HG02943 (cell line): ENCODE measurements around the gene GNG7.
"Not testable (repeated sequence)": the region's sequence is repeated elsewhere in the genome, so short reads cannot be mapped to it uniquely, and the experiment has no call there.

Experiments used
- ATAC-seq: cut with Tn5 transposase; IDR thresholded peaks from one replicate; pipeline ENCODE4 v1.9.1; 2021; ENCODE audit warnings: mild to moderate bottlenecking, low read depth, moderate library complexity; ENCODE audit not compliant: unreplicated experiment

GNG7 gene

GRCh38 chr19:2679439-2679838 is 23.1 kb downstream of the GNG7 start:
- no peak for ATAC-seq

- not testable (repeated sequence) for ATAC-seq
These were observed 23.5 kb downstream of the GNG7 start for GRCh38 chr19:2678948-2679347.

- no peak for ATAC-seq
These were observed 24.3 kb downstream of the GNG7 start for GRCh38 chr19:2678044-2678671.

- no peak for ATAC-seq
These were observed 25.7 kb downstream of the GNG7 start for GRCh38 chr19:2676823-2677222.

GRCh38 chr19:2675892-2676291 is 26.6 kb downstream of the GNG7 start:
- no peak for ATAC-seq

- no peak for ATAC-seq
These were observed 32.3 kb downstream of the GNG7 start for GRCh38 chr19:2670217-2670616.

- no peak for ATAC-seq
These were observed 34.2 kb downstream of the GNG7 start for GRCh38 chr19:2668175-2668763.

GRCh38 chr19:2667349-2667748 is 35.1 kb downstream of the GNG7 start:
- not testable (repeated sequence) for ATAC-seq

GRCh38 chr19:2666344-2666994 is 36.0 kb downstream of the GNG7 start:
- ATAC-seq = no peak

GRCh38 chr19:2665103-2665502 is 37.4 kb downstream of the GNG7 start:
- no peak for ATAC-seq

- no peak for ATAC-seq
These were observed 38.4 kb downstream of the GNG7 start for GRCh38 chr19:2663920-2664571.

- ATAC-seq = no peak
These were observed 40.9 kb downstream of the GNG7 start for GRCh38 chr19:2661615-2662014.

- ATAC-seq = no peak
These were observed 42.5 kb downstream of the GNG7 start for GRCh38 chr19:2659856-2660432.

GRCh38 chr19:2656533-2656932 is 46.0 kb downstream of the GNG7 start:
- no peak for ATAC-seq

- ATAC-seq = no peak
These were observed 48.5 kb downstream of the GNG7 start for GRCh38 chr19:2653710-2654707.

GRCh38 chr19:2653218-2653617 is 49.3 kb downstream of the GNG7 start:
- ATAC-seq = no peak

GRCh38 chr19:2652504-2653099 is 49.9 kb downstream of the GNG7 start:
- no peak for ATAC-seq

- not testable (repeated sequence) for ATAC-seq
These were observed 51.3 kb downstream of the GNG7 start for GRCh38 chr19:2651002-2651733.

- ATAC-seq = no peak
These were observed 52.0 kb downstream of the GNG7 start for GRCh38 chr19:2650515-2650914.
